PC-3 (cell line): ENCODE measurements around the gene PRPF6.

Experiments
- EZH2phosphoT487 ChIP-seq: fragments of 300-600 bp; sonication (generic); IDR thresholded peaks from 2 replicates; pipeline ENCODE4 v1.6.1; 2018; ENCODE audit warnings: mild to moderate bottlenecking, antibody characterized with exemption, low read length, borderline replicate concordance
- TF ChIP-seq, protein P1 (sequence below): fragments of 300-600 bp; sonication (generic); conservative IDR thresholded peaks from 2 replicates; pipeline ENCODE4 v1.5.1; 2017; ENCODE audit warnings: antibody characterized with exemption, low read depth, mild to moderate bottlenecking, low read length

DNA sequence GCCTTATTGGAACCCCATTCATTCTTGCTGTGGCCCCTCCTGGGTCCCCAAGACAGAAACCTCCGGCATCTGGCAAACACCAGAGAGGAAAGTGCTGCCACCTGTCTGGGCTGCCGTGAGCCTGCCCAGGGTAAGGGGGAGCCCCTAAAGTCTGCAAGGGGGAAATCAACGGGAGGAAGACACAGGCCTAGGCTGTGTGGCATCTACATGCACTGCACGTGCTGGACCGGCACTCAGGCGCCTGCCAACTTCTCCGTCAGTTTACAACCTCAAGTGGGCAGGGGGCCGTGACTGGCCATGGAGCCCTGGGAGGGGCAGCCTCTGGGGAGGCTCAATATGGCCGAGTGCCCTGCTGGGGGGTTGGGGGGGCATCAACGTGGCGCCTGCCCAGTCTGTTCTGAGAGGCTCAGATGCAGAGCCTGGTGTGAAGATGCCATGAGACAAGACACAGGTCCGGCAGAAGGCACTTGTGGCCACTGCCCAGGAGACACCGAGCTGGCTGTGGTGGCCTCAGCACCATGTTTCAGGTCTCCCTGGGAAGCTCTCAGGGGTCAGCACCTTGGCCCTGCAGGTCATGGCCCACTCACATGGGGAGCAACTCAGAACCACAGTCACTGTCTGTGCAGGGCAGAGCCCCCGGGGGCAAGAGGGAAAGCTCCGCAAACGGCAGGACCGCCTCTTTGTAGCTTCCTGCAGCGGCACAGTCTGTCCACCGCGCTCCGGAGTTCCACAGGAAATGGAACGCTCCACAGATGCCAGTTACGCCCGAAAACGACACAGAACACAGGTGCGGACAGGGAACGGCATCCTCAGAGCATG is 33.1 kb upstream of the PRPF6 start:
- TF ChIP-seq, protein P1, sequence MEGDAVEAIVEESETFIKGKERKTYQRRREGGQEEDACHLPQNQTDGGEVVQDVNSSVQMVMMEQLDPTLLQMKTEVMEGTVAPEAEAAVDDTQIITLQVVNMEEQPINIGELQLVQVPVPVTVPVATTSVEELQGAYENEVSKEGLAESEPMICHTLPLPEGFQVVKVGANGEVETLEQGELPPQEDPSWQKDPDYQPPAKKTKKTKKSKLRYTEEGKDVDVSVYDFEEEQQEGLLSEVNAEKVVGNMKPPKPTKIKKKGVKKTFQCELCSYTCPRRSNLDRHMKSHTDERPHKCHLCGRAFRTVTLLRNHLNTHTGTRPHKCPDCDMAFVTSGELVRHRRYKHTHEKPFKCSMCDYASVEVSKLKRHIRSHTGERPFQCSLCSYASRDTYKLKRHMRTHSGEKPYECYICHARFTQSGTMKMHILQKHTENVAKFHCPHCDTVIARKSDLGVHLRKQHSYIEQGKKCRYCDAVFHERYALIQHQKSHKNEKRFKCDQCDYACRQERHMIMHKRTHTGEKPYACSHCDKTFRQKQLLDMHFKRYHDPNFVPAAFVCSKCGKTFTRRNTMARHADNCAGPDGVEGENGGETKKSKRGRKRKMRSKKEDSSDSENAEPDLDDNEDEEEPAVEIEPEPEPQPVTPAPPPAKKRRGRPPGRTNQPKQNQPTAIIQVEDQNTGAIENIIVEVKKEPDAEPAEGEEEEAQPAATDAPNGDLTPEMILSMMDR = no peak
- TF ChIP-seq EZH2phosphoT487 = no peak
